ENCODE results near the gene CENPL.

GRCh38 chr1:173863224-173864161 is 38.8 kb upstream of the CENPL start:
- TF ChIP-seq POLR2AphosphoS5 (IDR thresholded peaks at IDR 0.05; ENCODE audit: insufficient read depth in 1 of 2, low read depth in 1 of 2) (no peak), CTCF (IDR thresholded peaks at IDR 0.05) (no peak)

Data from vagina (tissue), 2 donors.